K562 (cell line): Measurements from ENCODE around the gene NCL. TPM values are rescaled to one million over a fixed set of nuclear protein-coding genes. Genes with fewer than 3 reads are reported as not detected.

ENCODE experiments used
- ARID1B ChIP-seq: fragments of 450-650 bp; IDR thresholded peaks from 2 replicates; pipeline ENCODE4 v1.6.1; 2016; ENCODE audit warnings: antibody characterized with exemption, mild to moderate bottlenecking, inconsistent platforms
- CBX3 ChIP-seq, 2 experiments: IDR thresholded peaks; 1 replicate in 1 of 2; 2 replicates in 1 of 2; pipeline ENCODE4 v1.6.1; 2012; ENCODE audit warnings: inconsistent platforms in 2 of 2, low read length in 2 of 2, borderline replicate concordance in 1 of 2, control low read depth in 1 of 2
- MXI1 ChIP-seq: IDR thresholded peaks from 2 replicates; pipeline ENCODE4 v1.6.1; 2011; ENCODE audit warnings: low read depth, mild to moderate bottlenecking, improper control_type of control experiment, low read length
- SMAD4 ChIP-seq: fragments of 250-450 bp; sonication (Bioruptor Pico); conservative IDR thresholded peaks from 2 replicates; pipeline ENCODE4 v1.8.0; 2021; ENCODE audit warnings: inconsistent platforms, mild to moderate bottlenecking, moderate library complexity
- SOX6 ChIP-seq: fragments of 450-650 bp; IDR thresholded peaks from 2 replicates; pipeline ENCODE4 v1.6.1; 2014; ENCODE audit warnings: mild to moderate bottlenecking
- TCF7 ChIP-seq: sonication (generic); IDR thresholded peaks from 2 replicates; pipeline ENCODE4 v1.6.1; 2016; ENCODE audit warnings: antibody characterized with exemption, borderline replicate concordance
- THAP12 ChIP-seq: fragments of 250-450 bp; sonication (Bioruptor Pico); IDR thresholded peaks from 2 replicates; pipeline ENCODE4 v1.9.0; 2021; ENCODE audit warnings: mild to moderate bottlenecking, inconsistent platforms
- ZFP30 ChIP-seq: fragments of 250-450 bp; sonication (Bioruptor Pico); IDR thresholded peaks from 2 replicates; pipeline ENCODE4 v1.8.0; 2022; ENCODE audit warnings: moderate library complexity, mild to moderate bottlenecking, inconsistent platforms, borderline replicate concordance
- ZNF212 ChIP-seq: fragments of 450-650 bp; formaldehyde crosslinking; IDR thresholded peaks from 2 replicates; pipeline ENCODE4 v1.4.0; 2020; ENCODE audit warnings: mild to moderate bottlenecking
- ZNF395 ChIP-seq: fragments of 200-800 bp; sonication (Bioruptor generic); IDR thresholded peaks from 2 replicates; pipeline ENCODE4 v1.6.1; 2017; ENCODE audit warnings: missing genetic modification characterization, missing compliant biosample characterization
- ZNF398 ChIP-seq: fragments of 250-450 bp; sonication (Bioruptor Pico); IDR thresholded peaks from 2 replicates; pipeline ENCODE4 v1.8.0; 2021; ENCODE audit warnings: moderate library complexity, mild to moderate bottlenecking, inconsistent platforms
- polyA plus RNA-seq, 8 experiments: library from polyadenylated mRNA; depleted of rRNA in 4 of 8; stranded (reverse) in 5 of 8; unstranded in 3 of 8; fragments of >200 nt; fragmentation: Nextera tagmentation in 2 of 8; fragmentation: Illumina TruSeq in 1 of 8; extraction: Ambion mirVana in 2 of 8; extraction: Trizol in 1 of 8; gene quantifications; 2 replicates each; pipeline versions ENCODE4 v1.2.1 to v1.2.3, GENCODE V29; 2011 to 2014; ENCODE audit warnings: inconsistent platforms in 1 of 8, missing spikeins in 1 of 8
- total RNA-seq, 7 experiments: library from RNA; depleted of rRNA in 6 of 7; stranded (reverse); fragments of >200 nt in 6 of 7; fragmentation: Illumina TruSeq in 2 of 7; extraction: Trizol in 2 of 7; gene quantifications; 2 replicates each; pipeline versions ENCODE4 v1.2.1 to v1.2.3, GENCODE V29; 2011 to 2021; ENCODE audit warnings: low replicate concordance in 1 of 7

NCL gene
- total and polyA plus RNA-seq, 9 of the 15 experiments (the other 6 are each of a cell fraction or from before 2014, with no cell fraction given) = 80.9 to 732 (median 361) TPM

GRCh38 chr2:231503766-231504165, 39.5 kb upstream of the NCL start (continued):
- no peak for TF ChIP-seq ZNF398 (CRISPR knock-in tag)
- TF ChIP-seq THAP12 = no peak
- TF ChIP-seq TCF7 = no peak
- no peak for TF ChIP-seq SOX6
- TF ChIP-seq ZNF212 (CRISPR knock-in tag) = no peak
- TF ChIP-seq ZNF395 (CRISPR knock-in tag) = no peak
- TF ChIP-seq SMAD4 = no peak
- no peak for TF ChIP-seq ARID1B
- TF ChIP-seq ZFP30 (CRISPR knock-in tag) = no peak
- no peak for TF ChIP-seq MXI1
- no peak for TF ChIP-seq CBX3 (IDR thresholded peaks at IDR 0.05; ENCODE audit: borderline replicate concordance in 1 of 2, low read length in 2 of 2)
- TF ChIP-seq, all 486 proteins: peak for 0
